ENCODE results near the gene DNAJC6.

DNAJC6 gene

DNA sequence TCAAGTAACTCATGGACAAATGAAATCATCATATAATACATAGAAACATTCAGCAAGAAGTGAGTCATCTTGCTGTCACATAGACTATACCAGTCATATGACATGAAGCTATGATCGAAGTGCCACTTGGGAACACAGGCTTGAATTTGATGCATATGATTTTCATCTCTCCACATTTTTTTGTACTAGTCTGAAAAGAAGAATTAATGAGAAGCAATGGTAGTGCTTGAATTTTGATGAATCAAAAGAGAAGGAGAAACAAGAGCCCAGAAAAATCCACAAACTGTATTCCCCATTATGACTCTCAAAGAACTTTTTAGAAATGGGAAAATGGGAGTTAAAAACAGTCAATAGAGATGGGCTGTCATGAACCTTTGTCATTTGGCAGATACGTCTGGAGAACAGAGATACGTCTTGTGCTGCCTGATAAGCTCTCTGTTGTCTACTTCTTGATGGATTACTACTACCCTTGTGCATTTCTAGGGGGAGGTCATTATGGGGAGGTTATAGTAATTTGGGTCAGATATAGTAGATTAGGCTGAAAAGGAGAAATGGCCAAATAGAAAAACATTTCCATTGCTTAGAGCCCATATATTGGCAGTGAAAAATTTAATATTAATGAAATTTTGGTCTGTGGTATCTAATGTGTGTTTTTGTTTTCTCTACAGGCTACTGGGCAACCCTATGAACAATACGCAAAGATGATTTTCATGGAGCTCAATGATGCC, 103.1 kb downstream of the DNAJC6 start:
- FAIRE-seq, result no peak

GRCh38 chr1:65412984-65413375, 103.6 kb downstream of the DNAJC6 start:
- no peak for FAIRE-seq

GRCh38 chr1:65414538-65414937, 105.2 kb downstream of the DNAJC6 start:
- peak; percentile 74 for FAIRE-seq

DNA sequence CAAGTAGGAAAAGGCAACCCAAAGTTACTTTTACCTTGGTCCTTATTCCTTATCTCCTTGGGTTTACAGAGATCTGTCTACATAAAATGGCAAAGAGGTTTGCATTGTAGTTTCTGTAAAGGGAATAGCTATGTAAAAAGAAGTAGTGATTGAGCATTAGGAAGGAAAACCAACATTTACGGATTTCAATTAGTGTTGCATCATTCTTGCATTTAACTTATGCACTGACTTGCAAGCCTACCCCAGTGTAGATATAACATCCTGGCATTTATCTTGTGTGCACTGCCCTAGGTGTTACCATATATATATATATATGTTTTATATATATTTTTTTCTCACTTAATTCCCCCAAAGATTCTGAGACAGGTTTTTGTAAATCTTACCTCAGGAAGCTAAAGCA, 107.4 kb downstream of the DNAJC6 start:
- FAIRE-seq, result no peak

DNA sequence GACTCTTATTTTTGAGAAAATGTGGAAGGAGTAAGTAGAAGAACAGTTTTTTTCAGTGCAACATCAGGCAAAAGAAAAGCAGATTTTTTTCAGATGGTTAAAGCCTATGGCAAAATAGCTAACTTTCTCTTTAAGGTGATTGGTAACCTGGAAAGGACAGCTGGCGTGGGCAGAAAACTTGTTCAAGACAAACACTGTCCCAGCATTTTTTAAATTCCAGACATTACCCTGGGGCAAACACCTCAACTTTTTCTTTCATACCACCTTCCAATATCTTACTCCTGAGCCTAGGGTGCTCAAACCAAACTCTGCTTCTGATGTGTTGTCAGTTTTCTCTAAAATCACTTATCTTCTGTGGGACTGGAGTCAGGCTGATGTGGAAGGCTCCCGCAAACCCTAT, 108.4 kb downstream of the DNAJC6 start:
- no peak for FAIRE-seq

GRCh38 chr1:65418522-65419185, 109.3 kb downstream of the DNAJC6 start:
- no peak for FAIRE-seq

DNA sequence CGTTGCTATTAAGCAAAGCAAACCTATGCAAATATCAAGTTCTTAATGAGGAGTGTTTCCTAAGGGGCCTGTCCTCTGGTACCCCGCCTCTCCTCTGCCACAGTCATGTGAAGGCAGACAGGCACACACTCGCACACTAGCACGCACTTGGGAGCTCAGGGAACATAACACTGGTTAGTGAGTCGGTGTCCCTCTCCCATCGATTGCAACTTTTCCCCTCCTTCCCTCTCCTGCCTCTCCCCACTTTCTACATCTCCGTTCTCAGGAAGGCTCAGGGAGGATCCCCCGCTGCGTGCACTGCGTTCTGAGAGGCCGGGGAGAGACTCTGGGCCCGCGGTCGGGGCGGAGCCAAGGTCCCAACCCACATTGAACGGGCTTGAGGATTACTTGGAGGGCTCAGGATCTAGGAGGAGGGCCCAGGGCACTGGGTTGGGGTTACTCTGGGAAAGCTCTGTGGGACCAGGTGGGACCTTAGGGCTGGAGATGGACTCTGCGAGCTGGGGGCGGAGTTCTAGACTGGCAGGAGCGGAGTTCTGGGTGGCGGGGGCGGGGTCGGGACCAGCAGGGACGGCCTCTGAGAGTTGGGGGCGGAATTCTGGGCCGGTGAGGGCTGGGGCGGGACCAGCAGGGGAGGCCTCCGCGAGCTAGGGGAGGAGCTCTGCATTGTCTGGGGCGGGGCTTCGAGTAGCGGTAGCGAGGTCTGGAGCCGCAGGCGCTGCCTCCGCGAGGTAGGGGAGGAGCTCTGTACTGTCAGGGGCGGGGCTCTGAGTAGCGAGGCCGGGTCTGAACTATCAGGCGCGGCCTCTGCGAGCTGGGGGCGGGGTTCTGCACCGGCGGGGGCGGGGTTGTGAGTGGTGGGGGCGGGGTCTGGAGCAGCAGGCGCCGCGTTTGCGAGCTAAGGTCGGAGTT, 110.6 kb downstream of the DNAJC6 start:
- no peak for FAIRE-seq

GRCh38 chr1:65420590-65421350, 111.4 kb downstream of the DNAJC6 start, which contains the start of the genes LEPR and LEPROT:
Gene LEPR (plus strand): TSS chr1:65420668. CDS start chr1:65565566, 144,898 bp downstream.
Gene LEPROT (plus strand): TSS chr1:65420668. CDS start chr1:65420725, 57 bp downstream.
- no peak for FAIRE-seq

- no peak for FAIRE-seq
Observed at GRCh38 chr1:65421351-65422025, 112.1 kb downstream of the DNAJC6 start.

DNA sequence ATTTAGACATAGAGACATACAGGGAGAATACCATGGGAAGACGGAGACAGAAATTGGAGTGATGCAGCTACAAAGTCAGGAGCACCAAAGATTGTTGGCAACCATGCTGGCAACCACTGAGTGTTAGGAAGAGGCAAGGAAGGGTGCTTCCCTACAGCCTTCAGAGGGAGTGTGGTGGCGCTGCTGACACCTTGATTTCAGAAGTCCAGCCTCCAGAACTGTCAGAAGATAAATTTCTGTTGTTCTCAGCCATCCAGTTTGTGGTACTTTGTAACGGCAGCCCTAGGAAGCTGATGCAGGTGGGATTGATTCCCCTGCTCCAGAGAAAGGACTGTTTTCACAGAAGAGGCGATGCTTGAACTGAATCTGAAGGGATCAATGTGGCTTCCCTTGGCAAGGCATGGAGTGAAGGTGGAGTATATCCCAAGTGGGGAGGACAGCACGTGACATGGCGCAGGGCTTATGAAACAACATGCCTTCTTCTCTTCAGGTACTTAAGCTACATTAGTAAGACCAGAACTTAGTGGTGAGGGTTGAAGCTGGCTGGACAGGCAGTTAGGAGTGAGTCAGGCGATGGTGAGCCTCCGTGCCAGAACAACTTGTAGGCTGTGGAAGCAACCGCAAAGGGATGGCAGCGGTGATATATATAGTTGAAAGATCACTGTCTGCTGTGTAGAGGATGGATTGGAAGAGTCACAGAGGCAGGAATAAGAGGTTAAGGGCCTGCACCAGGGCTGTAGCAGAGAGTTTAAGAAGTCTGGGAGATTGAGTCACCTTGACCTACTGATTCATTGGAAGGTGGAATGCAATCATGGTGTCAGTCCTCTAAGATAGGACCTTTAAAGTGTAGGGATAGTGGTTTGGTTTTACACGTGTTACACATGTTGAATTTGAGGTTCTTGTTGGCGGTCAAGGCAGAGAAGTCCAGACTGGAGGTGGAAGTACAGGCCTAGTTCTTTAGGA, 113.2 kb downstream of the DNAJC6 start:
- no peak for FAIRE-seq

DNA sequence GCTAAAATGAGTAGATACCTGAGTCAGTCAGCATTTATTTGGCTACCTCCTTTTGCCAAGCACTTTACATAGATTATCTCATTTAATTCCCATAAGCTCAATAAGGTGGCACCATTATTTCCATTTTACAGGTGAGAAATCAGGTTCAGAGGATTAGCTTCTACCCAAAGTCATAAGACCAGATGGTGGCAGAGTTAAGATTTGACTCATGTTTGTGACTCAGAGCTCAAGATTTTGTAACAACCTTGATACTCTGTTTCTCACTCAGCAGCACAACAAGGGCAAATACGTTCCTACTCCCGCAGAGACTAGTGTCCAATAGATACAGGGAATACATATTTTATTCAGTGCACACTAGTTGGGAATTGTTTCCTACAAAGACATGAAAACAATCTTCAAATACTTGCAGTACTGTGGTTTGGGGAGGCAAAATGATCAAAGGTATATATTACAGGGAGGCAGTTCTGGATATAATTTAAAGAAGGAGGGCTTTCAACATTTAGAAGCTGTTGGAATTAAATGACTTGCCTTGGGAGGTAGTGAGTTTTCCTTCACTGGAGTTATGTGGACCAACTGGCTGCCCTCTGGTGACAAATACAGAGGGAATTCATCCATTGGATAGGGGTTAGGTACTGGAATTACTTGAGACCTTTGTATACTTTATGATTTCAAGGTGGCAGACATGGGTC, 114.7 kb downstream of the DNAJC6 start:
- no peak for FAIRE-seq

GRCh38 chr1:65424573-65424889, 115.2 kb downstream of the DNAJC6 start:
- FAIRE-seq, result no peak

DNA sequence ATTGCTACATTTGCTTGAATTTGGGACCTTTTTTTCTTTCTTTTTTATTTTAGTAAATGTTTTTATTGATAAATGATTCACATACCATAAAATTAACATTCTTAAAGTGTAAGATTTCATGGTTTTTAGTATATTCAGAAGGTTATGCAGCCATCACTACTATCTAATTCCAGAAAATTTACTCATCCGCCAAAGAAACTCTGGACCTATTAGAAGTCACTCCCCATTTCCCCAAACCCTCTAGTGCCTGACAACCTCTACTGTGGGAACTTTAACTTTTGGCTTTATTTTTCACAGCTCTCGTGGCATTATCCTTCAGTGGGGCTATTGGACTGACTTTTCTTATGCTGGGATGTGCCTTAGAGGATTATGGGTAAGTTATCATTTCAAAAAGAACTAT, 115.7 kb downstream of the DNAJC6 start:
- no peak for FAIRE-seq

DNA sequence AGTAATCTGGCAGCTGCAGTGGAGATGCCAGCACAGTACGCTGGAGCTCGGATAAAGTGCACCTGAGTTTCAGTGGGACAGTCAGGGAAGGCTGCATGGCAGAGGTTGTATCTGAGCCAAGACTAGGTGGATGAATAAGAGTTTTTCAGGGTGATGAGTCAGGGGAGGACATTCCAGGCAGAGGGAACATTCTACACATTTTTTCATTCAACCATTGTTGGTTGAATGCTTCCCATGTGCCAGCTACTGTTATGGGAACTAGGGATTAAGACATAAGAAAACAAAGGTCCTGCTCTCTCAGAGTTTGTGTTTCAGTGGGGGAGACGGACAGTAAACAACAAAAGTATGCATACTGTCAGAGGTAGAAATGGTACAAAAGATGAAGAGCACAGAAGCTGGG, 116.4 kb downstream of the DNAJC6 start:
- no peak for FAIRE-seq

GRCh38 chr1:65429078-65429477, 119.7 kb downstream of the DNAJC6 start:
- FAIRE-seq, result no peak

GRCh38 chr1:65429806-65430205, 120.5 kb downstream of the DNAJC6 start:
- FAIRE-seq, result no peak

GRCh38 chr1:65431111-65431705, 121.9 kb downstream of the DNAJC6 start:
- peak; percentile 86 for FAIRE-seq

- no peak for FAIRE-seq
Observed at GRCh38 chr1:65432918-65433317, 123.6 kb downstream of the DNAJC6 start.

- FAIRE-seq, result no peak
Observed at GRCh38 chr1:65434255-65434654, 124.9 kb downstream of the DNAJC6 start.

DNA sequence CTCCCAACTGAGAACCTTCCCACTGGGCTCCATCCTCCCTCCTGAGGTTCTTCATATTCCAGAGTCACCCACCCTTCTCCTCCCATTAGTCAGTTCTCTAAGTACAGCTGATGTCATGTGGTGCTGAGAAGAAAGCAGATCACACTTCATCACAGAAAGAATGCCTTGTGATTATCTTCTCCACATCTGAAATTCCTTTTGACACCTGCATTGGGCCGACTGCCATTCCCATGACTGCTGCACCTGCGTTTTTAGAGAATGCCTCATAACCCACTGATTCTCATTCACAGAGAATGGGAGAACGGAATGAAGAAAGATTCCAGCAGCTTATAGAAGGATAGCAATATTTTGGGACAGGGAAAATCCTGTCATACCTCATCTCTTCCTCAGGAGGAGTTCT, 125.4 kb downstream of the DNAJC6 start:
- no peak for FAIRE-seq

Measured in endometrium (tissue), 2 donors.